OCI-LY1 (cell line): ENCODE data around the gene TBC1D14.

Experiments used
- H2AFZ ChIP-seq: fragments of 200-600 bp; sonication (generic), shearing (Covaris generic); 2 replicates; pipeline ENCODE4 v1.6.0; 2014; ENCODE audit warnings: antibody characterized with exemption, mild to moderate bottlenecking, low read length
- H3F3A ChIP-seq: fragments of 200-600 bp; sonication (generic), shearing (Covaris generic); 2 replicates; pipeline ENCODE4 v1.6.0; 2014; ENCODE audit warnings: mild to moderate bottlenecking, antibody characterized with exemption, low read length, moderate library complexity; ENCODE audit not compliant: insufficient read depth
- H3K27ac ChIP-seq: fragments of 200-600 bp; sonication (generic); 2 replicates; pipeline ENCODE4 v1.5.1; 2014; ENCODE audit warnings: low read length, mixed run types, mild to moderate bottlenecking, low read depth; ENCODE audit not compliant: poor library complexity, severe bottlenecking
- H3K27me3 ChIP-seq: fragments of 200-600 bp; sonication (generic); 2 replicates; pipeline ENCODE4 v1.6.0; 2014; ENCODE audit warnings: antibody characterized with exemption, mild to moderate bottlenecking, low read length, moderate library complexity; ENCODE audit not compliant: insufficient read depth
- H3K36me3 ChIP-seq: fragments of 200-600 bp; sonication (generic); 2 replicates; pipeline ENCODE4 v1.6.1; 2014; ENCODE audit warnings: mild to moderate bottlenecking, antibody characterized with exemption, low read length, moderate library complexity, mixed read lengths; ENCODE audit not compliant: insufficient read depth
- H3K4me1 ChIP-seq: fragments of 200-600 bp; sonication (generic); 2 replicates; pipeline ENCODE4 v1.5.1; 2014; ENCODE audit warnings: mild to moderate bottlenecking, low read length, moderate library complexity; ENCODE audit not compliant: insufficient read depth, severe bottlenecking
- H3K4me2 ChIP-seq: fragments of 200-600 bp; sonication (generic), shearing (Covaris generic); 2 replicates; pipeline ENCODE4 v1.6.1; 2014; ENCODE audit warnings: low read length
- H3K4me3 ChIP-seq: fragments of 200-600 bp; sonication (generic); 2 replicates; pipeline ENCODE4 v1.5.1; 2014; ENCODE audit warnings: low read length, low read depth, mild to moderate bottlenecking, mixed read lengths; ENCODE audit not compliant: poor library complexity, severe bottlenecking
- H3K79me2 ChIP-seq: fragments of 200-600 bp; shearing (Covaris generic); 2 replicates; pipeline ENCODE4 v1.6.1; 2016; ENCODE audit warnings: mixed run types, low read length, mixed read lengths; ENCODE audit not compliant: insufficient read depth
- H3K9ac ChIP-seq: fragments of 200-600 bp; sonication (generic), shearing (Covaris generic); 2 replicates; pipeline ENCODE4 v1.6.1; 2014; ENCODE audit warnings: mild to moderate bottlenecking, low read length, mixed read lengths
- H3K9me2 ChIP-seq: fragments of 200-600 bp; sonication (generic), shearing (Covaris generic); 2 replicates; pipeline ENCODE4 v1.6.1; 2014; ENCODE audit warnings: low read depth, mild to moderate bottlenecking, low read length, mixed read lengths
- H3K9me3 ChIP-seq: fragments of 200-600 bp; shearing (Covaris generic); 2 replicates; pipeline ENCODE4 v1.6.1; 2014; ENCODE audit warnings: low read length, mixed read lengths
- H4K20me1 ChIP-seq: fragments of 200-600 bp; sonication (generic), shearing (Covaris generic); 2 replicates; pipeline ENCODE4 v1.6.0; 2016; ENCODE audit warnings: mild to moderate bottlenecking, low read length; ENCODE audit not compliant: insufficient read depth
- EZH2 ChIP-seq: fragments of 200-600 bp; sonication (generic), shearing (Covaris generic); IDR thresholded peaks from 2 replicates; pipeline ENCODE4 v1.8.0; 2017; ENCODE audit warnings: borderline replicate concordance, mixed run types, mild to moderate bottlenecking, antibody characterized with exemption, low read length, moderate library complexity, mixed read lengths
- TF ChIP-seq, protein P1 (sequence below): fragments of 200-600 bp; sonication (generic), shearing (Covaris generic); IDR thresholded peaks from 2 replicates; pipeline ENCODE4 v1.5.1; 2017; ENCODE audit warnings: mild to moderate bottlenecking, antibody characterized with exemption, low read length, moderate library complexity, mixed read lengths

The TBC1D14 gene

DNA sequence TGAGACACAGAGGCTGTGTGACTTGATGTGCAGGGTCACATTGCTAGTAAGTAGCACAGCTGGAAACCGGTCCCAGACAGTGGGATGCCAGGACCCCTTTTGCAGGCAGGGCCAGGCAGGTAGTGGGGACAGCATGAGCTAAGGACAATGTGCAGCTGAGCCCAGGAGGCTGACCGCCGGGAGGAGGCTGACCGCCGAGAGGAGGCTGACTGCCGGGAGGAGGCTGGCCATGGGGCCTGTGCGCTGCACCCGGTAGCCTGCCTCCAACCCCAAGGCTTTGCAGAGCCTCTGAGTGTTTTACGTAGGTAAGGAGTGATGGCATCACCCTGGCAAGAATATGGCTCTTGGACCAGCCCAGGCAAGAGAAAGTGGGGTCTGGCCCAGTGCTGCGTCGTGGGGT is 58.9 kb downstream of the TBC1D14 start:
- Histone ChIP-seq H3K79me2 (no peaks in the 10 kb centered on the region), H3K9me2 (no peaks in the 10 kb centered on the region), H2AFZ (no peak overlapping the region), H3K9me3 (no peaks in the 10 kb centered on the region), H3K4me1 (peaks cover 41% of the 10 kb centered on the region), H3K4me3 (no peak overlapping the region), H3K4me2 (no peak overlapping the region), H3K27ac (no peak overlapping the region), H3F3A (no peaks in the 10 kb centered on the region), H3K27me3 (no peaks in the 10 kb centered on the region), H3K36me3 (peaks cover 4% of the 10 kb centered on the region; the same call in 1 of the 2 replicates), H3K9ac (no peak overlapping the region), H4K20me1 (no peaks in the 10 kb centered on the region)
- no peak for TF ChIP-seq EZH2
- TF ChIP-seq, protein P1, sequence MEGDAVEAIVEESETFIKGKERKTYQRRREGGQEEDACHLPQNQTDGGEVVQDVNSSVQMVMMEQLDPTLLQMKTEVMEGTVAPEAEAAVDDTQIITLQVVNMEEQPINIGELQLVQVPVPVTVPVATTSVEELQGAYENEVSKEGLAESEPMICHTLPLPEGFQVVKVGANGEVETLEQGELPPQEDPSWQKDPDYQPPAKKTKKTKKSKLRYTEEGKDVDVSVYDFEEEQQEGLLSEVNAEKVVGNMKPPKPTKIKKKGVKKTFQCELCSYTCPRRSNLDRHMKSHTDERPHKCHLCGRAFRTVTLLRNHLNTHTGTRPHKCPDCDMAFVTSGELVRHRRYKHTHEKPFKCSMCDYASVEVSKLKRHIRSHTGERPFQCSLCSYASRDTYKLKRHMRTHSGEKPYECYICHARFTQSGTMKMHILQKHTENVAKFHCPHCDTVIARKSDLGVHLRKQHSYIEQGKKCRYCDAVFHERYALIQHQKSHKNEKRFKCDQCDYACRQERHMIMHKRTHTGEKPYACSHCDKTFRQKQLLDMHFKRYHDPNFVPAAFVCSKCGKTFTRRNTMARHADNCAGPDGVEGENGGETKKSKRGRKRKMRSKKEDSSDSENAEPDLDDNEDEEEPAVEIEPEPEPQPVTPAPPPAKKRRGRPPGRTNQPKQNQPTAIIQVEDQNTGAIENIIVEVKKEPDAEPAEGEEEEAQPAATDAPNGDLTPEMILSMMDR, result no peak

DNA sequence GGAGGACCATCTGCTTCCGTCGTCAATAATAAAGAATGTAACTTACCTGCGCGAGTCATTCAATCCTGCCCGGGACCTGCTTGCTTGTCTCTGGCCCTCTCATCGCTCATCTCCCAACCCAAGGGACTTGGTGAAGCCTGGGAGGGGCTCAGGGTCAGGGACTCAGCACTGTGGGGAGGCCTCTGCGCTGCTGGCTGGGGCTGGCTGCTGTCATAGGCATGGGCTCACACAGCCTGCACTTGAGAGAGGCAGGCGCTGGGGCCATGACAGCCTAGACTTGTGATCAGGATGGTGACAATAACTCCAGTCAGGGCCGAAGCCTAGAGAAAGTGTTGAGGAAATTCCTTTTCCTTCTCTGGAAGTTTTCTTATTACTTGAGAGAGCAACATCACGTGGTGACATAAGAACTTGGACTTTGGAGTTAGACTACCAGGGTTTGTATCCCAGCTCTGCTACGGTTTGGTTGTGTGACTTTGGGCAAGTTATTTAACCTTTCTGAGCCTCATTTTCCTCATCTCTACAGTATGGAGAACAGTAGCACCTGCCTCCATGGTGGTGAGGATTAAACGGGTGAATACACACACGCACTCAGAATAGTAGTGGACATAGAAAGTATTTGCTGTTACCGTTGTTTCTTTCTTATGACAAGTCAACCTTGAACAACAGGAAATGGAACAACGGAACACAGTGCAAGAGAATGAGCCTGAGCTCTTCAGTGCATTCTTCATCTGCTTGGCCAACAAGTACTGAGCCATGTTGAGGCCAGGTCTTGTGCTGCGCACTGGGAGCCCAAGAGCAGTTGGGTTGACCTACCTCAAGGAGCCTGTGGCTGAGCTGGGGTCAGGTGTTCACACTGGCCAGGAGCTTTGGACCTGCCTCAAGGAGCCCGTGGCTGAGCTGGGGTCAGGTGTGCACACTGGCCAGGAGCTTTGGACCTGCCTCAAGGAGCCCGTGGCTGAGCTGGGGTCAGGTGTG is 60.5 kb downstream of the TBC1D14 start:
- H3K36me3 ChIP-seq, result peaks cover 4% of the 10 kb centered on the region; the same call in 1 of the 2 replicates
- H3K27me3 ChIP-seq, result no peaks in the 10 kb centered on the region
- no peaks in the 10 kb centered on the region for H3K9me3 ChIP-seq
- TF ChIP-seq, protein P1, result no peak
- TF ChIP-seq EZH2, result no peak
- H3K4me2 ChIP-seq, result peak overlapping the region; percentile 56
- no peak overlapping the region for H3K9ac ChIP-seq
- H3K9me2 ChIP-seq, result no peaks in the 10 kb centered on the region
- H3F3A ChIP-seq, result no peaks in the 10 kb centered on the region
- peaks cover 28% of the 10 kb centered on the region for H3K4me1 ChIP-seq
- H4K20me1 ChIP-seq, result no peaks in the 10 kb centered on the region
- no peak overlapping the region for H2AFZ ChIP-seq
- no peaks in the 10 kb centered on the region for H3K79me2 ChIP-seq
- H3K27ac ChIP-seq, result peak overlapping the region; percentile 81
- no peak overlapping the region for H3K4me3 ChIP-seq

DNA sequence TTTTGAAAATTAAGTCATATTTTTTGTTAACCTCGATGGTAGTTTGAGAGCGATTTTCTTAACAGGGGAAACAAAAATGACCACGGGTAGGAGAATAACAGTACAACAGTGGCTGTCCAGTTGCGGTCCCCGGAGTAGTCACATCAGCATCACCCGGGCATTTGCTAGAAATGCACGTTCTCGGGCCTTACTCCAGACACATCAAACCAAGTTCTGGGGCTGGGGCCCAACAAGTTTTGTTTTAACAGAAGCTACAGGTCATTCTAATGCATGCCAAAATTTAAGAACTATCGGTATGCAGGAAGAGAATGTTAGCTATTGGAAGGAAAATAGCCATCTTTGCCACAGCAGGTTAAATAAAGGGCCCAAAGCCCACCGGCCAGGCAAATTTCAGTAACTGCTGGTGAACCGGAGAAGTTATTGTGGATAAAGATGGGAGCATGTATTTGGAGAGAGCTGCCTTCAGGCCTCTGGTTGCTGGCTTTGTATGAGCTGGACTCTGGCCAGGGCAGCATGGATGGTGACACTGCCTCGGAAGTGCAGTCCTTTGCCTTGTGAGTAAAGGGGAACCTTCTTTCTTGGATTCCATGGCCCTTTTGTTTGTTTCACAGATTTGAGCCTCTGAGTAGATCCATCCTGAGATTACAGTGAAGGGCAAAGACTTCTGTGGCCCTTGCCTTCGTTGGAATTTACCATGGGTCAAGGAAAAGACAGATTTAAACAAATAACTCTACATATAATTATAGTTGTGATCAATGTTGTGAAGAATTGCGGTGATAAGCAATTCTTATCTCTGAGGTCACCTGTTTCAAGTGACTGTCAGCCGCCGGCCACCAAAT is 62.1 kb downstream of the TBC1D14 start:
- Histone ChIP-seq H3K4me2 (no peak overlapping the region), H3K27ac (no peak overlapping the region), H3K9me2 (no peaks in the 10 kb centered on the region), H3K4me3 (no peak overlapping the region), H3K36me3 (peaks cover 4% of the 10 kb centered on the region; the same call in 1 of the 2 replicates), H3F3A (no peaks in the 10 kb centered on the region), H4K20me1 (no peaks in the 10 kb centered on the region), H3K9me3 (no peaks in the 10 kb centered on the region), H2AFZ (no peak overlapping the region), H3K9ac (no peak overlapping the region), H3K27me3 (no peaks in the 10 kb centered on the region), H3K79me2 (no peaks in the 10 kb centered on the region), H3K4me1 (peaks cover 28% of the 10 kb centered on the region)
- no peak for TF ChIP-seq EZH2
- TF ChIP-seq, protein P1, result no peak
